Sigmoid colon (tissue), 4 donors: ENCODE data around the gene ZNF726.

Experiments
- CTCF ChIP-seq, 4 experiments: fragments of 450-650 bp in 3 of 4; fragments of 200-600 bp in 1 of 4; IDR thresholded peaks; one replicate each; pipeline ENCODE4 v1.5.1; 2016 to 2019; ENCODE audit warnings: antibody characterized with exemption in 4 of 4, mild to moderate bottlenecking in 3 of 4, moderate library complexity in 2 of 4
- EP300 ChIP-seq, 4 donors: sonication (generic); formaldehyde crosslinking; IDR thresholded peaks; one replicate each; pipeline ENCODE4 v1.6.1; 2017; ENCODE audit warnings: antibody characterized with exemption in 4 of 4
- POLR2A ChIP-seq, 2 donors: fragments of 450-650 bp; IDR thresholded peaks; one replicate each; pipeline ENCODE4 v1.6.1; 2016; ENCODE audit warnings: antibody characterized with exemption in 2 of 2, mild to moderate bottlenecking in 2 of 2, moderate library complexity in 2 of 2
- POLR2AphosphoS5 ChIP-seq, 4 donors: sonication (generic); formaldehyde crosslinking; IDR thresholded peaks; one replicate each; pipeline ENCODE4 v1.6.1; 2017; ENCODE audit warnings: antibody characterized with exemption in 4 of 4

- TF ChIP-seq CTCF (IDR thresholded peaks at IDR 0.05) (no peak), POLR2AphosphoS5 (IDR thresholded peaks at IDR 0.05) (no peak), EP300 (IDR thresholded peaks at IDR 0.05) (no peak), POLR2A (IDR thresholded peaks at IDR 0.05) (no peak)
Measured at GRCh38 chr19:23978068-23978467, 63.4 kb downstream of the ZNF726 start.
